ENCODE data around the gene RBM47.
"Not testable (repeated sequence)": the region's sequence is repeated elsewhere in the genome, so short reads cannot be mapped to it uniquely, and the experiment has no call there.

The RBM47 gene

DNA sequence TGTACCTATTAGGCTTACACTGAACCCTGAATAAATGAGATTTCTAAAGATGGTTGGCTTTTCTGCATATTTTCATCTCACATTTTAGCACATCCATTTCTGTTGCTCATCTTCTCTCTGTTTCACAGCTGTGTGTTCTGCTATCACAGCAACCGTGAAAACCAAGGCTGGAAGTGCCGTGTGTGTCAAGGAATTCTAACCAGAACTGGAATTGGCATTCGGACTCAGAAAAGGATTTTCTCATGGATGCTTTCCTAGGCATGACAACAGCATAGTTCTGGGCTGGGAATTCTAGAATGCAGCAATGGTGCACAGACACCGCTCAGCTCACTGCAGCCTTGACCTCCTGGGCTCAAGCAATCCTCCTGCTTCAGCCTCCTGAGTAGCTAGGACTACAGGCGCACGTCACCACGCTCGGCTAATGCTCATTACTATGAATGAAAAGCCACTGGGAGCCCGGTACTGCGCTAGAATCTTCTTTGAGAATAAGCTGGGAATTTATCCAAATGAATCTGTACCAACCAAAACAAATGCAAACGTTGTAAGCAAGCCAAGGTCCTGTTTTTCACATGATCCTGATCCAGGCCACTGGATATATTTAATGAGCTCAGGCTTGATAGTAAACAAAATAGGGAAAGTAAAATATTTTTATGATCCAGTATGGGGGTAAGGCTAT is 105.2 kb downstream of the RBM47 start:
- no peak for DNase-seq

DNA sequence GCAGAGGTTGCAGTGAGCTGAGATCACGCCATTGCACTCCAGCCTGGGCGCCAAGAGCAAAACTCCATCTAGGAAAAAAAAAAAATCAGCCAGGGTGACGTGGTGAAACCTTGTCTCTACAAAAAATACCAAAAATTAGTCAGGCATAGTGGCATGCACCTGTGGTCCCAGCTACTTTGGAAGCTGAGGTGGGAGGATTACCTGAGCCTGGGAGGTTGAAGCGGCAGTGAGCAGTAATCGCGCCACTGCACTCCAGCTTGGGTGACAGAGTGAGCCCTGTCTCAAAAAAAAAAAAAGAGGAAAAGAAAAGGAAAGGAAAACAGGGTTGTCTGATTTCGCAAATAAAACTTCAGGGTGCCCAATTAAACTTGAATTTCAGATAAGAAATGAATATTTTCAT is 106.1 kb downstream of the RBM47 start:
- DNase-seq: no peak

DNA sequence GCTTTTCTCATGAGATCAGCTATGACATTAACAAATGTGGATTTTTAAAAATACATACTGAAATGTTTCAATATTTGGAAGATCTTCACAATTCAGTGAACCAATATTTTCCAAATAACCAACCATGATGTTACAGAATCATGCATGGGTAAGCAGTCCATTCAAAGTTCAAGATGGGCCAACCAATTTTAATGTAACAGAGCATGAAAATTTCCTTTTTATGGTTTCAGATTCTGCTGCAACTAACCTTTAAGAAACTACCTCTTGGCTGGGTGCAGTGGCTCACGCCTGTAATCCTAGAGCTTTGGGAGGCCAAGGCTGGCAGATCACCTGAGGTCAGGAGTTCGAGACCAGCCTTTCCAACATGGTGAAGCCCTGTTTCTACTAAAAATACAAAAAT is 107.7 kb downstream of the RBM47 start:
- no peak for DNase-seq

DNA sequence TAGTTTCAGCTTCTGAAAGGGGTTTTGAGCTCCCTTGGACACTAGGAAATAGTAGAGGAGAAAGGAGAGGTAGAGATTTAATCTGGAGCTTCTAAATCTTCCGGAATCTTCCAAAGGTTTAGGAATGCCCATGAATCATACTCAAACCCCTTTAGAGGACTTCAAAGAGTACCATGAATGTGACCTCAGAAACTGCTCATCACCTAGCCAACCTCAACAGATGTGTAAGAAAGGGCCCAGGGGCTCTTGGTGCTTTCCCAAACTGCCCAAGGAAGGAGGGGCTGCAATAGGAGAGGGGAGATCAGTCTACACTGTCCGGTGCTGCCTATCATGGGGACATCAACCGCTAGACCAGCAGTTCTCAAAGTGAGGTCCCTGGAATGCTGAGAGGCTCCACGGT is 109.1 kb downstream of the RBM47 start:
- DNase-seq: no peak

DNA sequence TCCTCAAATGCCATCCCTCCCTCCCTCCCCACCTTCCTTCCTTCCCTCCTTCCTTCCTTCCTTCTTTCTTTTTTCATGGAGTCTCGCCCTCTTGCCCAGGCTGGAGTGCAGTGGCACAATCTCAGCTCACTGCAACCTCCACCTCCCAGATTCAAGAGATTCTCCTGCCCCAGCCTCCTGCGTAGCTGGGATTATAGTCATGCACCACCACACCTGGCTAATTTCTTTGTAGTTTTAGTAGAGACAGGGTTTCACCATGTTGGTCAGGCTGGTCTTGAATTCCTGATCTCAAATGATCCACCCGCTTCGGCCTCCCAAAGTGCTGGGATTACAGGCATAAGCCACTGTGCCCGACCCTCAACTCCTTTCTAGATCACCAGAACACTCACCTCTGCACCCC is 112.6 kb downstream of the RBM47 start:
- DNase-seq: not testable (repeated sequence)

DNA sequence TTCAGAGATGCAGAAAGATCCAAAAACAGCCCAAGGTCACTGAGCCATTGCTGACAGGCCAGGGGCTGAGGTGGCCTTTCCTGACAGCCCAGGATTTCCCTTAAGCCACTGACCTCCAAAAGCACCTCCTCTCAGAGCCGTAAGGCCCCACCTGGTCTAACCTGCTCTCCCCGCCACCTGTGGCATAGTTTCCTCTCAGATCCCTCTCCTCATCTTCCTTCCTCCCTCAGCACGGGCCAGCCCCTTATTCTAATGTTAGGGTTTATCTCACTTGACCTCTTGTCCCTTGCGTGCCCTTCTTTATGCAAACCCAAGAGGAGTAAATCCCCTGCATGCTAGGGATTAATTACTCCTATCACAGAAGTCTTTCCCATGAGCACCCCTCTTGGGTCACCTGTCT is 113.0 kb downstream of the RBM47 start:
- DNase-seq: no peak

DNA sequence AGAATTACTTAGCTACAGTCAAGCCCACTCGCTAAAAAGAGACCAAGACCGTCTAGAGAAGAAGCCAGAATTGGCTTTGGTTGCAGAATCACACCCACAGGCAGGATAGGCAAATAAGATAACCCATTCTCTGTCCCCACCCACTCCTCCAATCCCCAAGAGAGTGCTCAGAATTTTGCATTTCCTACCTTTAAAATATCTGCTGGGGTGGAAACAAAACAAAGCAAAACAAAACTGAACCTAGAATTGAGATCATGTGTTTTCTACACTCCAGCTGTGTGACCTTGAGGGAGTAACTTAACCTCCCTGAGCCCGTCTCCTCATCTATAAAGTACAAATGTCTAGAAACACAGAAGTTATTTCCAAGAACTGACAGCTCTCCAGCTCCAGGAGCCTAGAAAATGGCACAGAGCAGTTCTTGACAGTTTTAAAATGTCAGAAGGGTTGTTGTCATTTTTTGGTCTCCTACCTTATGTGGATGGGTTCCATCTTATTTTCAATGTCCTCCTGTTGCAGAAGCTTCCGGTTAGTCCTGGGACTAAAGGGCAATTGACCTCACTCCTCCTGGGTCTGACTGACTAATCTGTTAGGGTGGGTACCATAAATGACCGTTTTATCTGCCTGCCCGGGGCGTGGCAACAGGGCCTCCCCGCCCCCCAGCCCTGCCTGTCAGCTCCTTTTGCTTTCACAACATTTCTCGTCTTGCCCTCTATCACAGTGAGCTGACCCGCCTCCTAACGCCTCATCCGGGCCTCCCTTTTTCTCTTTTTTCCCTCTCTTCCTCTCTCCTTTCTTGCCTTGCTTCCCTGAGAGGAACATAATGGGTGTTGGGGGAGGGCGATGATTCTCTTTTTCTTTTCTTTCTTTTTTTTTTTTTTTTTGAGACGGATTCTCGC is 114.0 kb downstream of the RBM47 start:
- DNase-seq: no peak

DNA sequence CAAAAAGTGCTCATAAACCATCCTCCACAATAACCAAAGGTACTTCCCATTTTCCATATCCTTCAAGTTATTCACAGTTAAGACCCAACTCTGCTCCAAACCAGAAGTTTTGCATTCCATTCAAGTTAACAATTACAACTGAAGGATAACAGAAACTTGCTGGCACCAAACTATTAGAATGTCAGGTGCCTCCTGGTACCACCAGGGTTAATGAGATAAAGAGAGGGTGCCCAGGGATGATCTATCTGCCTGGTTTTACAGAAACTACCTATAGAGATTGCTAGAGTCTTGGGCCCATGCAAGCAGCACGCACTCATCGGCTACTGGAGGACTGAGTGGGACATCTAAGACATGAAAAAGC is 114.6 kb downstream of the RBM47 start:
- no peak for DNase-seq

DNA sequence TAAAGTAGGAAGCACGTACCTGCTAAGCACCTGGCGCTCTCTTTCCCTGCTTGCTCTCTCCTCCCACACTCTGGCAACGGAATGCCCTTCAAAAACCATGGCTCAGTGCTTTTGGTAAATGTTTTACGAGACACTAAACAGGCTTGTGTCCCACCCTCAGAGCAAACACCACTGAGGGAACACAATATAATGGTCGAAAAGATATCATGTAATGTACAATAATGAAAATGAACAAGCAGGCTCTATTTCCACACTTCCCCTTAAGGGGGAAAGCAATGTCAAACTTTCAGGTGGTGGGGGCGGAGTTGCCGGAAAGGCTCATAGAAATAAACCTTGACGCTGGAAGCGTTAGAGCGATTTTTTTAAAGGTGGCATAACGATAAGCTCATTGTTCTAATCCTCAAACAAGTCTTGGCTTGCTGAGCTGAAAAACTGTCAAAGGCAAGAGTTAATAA is 115.1 kb downstream of the RBM47 start:
- no peak for DNase-seq

DNA sequence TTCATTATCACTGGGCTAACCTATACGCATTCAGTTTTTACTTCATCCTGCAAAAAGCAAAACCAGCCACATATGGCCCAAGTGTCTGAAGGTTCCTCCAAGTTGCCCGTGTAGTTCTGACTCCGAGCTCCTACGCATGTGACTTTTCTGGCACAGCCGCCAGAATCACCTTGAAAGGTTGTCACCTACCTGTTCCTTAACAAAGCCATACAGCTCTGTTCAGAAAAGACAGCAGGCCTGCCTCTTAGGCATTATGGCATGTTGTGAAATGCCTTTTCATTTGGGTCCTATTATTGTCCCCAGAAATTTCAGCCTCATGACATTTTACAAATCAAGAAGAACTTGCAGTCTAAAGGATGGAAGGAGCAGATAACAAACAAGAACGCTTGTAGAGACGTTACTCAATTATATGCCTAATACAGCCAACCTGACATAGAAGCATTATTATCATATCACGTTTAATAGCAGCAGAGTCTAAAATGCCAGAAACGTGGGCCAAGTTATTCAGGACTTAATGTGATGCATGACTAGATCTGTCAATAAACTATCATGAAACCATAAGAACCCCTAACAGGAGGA is 118.5 kb downstream of the RBM47 start:
- no peak for DNase-seq

DNA sequence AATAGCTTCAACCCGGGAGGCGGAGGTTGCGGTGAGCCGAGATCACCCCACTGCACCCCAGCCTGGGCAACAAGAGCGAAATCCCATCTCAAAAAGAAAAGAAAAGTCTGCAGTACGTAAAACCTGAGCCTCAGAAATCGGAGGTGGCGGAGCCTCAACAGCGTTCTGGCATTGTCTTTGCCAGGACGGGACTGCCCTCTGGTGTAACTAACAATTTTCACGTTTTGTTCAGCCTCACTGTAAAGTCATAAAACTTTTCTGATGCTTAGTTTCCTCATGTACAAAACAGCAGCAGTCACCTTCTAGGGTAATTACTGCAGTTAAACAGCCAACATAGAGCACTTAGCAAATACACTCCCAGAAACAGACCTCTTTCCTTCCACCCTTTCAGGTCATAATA is 121.7 kb downstream of the RBM47 start:
- no peak for DNase-seq

DNA sequence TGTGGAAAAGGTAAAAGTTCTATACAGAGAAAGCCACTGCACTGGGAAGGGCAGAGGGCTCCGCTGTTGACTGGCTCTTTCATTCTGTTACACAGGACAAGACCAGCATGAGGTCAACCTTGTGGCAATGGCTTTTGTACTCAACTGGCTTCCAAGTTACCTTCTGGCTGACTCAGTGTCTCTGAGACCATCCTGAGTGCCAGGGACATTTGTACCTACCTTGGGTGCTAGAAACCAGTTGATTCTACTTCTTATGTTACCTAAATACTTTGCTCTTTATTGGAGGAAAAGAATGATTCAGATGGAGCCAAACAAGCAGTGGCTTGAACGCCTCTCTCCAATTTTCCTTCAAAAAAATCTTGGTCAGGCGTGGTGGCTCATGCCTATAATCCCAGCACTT is 123.2 kb downstream of the RBM47 start:
- DNase-seq: no peak

DNA sequence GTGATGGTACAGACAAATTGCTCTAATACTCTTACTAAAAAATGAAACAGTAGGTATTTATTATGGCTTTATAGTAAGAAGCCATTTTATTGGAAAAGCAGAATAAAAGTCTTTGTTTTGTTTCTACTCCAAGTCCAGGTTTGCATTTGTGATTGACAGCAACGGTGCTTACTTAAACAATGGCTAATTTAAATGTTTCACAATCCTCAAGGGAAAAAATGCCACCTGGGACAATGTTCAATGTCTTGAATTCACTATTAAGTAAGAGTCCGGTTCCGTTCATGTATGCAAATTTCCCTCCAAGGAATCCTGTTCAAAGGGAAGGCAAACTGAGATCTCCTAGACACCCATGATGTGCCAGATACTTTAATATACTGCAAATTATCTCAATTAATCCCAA is 123.6 kb downstream of the RBM47 start:
- no peak for DNase-seq

DNA sequence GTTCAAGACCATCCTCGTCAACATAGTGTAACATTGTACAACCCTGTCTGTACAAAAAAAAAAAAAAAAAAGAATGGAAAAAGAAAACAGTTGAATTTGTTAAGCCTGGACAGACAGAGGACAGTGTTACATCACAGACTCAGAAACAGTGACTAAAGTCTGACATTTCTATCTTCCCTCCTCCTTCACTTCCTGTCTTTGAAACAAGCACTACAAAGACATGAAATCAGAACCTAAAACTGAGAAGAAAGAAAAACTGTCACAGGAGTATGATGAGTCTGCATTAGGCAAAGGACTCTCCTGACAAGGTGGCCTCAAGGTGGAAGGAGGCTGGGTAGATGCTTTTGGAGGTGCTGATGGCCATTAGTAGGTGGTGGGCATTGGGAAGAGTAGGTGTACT is 126.7 kb downstream of the RBM47 start:
- DNase-seq: no peak

DNA sequence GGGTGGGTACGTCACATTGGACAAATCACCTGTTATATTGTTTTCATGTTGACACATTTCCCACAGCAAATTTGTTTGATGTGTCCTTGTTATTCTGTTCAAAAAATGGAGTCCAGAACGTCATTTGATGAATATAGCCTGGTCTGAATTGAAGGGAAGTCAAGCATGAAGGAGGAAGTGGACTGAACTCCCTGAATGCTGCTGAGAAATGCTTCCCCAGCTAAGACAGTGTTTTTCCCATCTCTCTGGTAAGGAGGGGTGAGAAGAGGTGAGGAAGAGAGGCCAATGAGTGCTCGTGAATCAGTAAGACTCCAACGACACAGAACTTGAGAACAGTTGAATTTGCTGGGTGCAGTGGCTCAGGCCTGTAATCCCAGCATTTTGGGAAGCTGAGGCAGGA is 127.4 kb downstream of the RBM47 start:
- DNase-seq: no peak

DNA sequence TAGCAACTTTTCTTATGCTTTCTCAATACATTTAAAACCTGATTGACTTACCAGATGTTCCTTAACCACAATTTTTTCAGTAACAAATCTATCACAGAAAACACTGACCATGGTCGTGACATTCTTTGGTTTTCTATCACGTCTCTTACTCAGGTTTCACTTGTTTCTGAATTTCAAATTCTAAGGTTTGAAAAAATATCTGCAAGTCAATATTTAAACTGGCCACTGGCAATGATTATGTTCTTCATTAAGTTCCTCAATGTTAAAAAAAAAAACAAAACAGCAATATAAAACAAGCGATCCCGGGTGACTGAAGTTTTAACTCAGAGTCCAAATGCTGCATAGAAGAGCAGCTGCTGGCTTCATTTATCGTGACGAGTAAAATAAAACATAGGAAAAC is 128.9 kb downstream of the RBM47 start:
- no peak for DNase-seq

DNA sequence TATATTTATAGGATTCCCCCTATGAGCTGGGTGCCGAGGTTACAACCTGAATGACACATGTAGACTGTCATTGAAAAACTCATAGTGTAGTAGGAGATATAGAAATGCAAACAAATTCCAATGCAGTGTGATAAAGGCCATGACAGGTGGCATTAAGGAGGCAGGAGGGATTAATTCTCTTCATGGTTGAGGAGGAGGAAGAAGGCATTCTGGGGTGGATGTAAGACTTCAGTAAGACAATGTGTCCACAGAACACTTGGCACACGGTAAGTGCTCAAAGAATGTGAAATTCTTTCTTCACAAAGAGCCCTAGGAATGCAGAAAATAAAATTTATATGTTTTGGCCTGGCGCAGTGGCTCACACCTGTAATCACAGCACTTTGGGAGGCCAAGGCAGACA is 136.5 kb downstream of the RBM47 start:
- no peak for DNase-seq

DNA sequence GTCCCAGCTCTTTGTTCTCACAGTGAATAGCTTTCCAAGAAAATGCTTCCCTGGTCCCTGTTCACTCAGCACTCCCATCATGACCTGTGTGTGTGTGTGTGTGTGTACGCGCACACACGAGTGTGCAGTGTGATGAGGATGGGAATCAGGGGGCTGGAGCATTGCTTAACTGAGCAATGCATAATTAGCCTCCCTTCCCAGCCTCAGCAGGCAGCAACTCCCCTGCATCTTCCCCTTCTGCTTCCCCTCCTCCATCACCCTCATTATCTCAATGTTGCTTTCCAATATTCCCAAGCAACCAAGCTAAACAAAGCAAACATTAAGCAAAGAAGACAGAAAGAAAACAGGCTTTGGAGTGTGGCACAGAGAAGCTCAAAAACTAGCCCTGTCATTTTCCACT is 137.0 kb downstream of the RBM47 start:
- no peak for DNase-seq

DNA sequence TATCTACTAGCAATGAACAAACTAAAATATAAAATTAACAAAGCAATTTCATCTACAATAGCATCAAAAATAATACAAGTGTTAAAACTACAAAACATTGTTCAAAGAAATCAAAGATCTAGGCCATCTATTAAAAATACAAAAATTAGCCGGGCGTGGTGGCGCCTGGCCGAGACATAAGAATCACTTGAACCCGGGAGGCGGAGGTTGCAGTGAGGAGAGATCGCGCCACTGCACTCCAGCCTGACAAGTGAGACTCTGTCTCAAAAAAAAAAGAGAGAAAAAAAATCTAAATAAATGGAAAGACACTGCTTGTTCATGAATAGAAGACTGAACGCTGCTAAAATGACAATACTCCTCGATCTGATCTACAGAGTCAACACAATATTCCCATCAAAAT is 139.2 kb downstream of the RBM47 start:
- DNase-seq: no peak

DNA sequence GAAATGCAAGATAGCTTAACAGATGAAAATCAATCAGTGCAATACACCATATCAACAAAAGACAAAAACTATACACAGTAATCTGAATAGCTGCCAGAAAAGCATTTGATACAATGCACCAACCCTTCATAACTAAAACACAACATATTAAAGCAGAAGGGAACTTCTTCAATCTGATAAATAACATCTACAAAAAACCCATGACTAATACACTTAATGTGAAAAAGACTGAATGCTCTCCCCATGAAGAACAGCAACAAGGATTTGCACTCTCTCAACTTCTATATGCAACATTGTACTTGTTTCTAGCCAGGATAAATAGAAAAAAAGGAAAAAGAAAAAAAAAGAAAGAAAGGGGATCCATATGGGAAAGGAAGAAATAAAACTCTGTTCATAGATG is 139.7 kb downstream of the RBM47 start:
- DNase-seq: no peak

DNA sequence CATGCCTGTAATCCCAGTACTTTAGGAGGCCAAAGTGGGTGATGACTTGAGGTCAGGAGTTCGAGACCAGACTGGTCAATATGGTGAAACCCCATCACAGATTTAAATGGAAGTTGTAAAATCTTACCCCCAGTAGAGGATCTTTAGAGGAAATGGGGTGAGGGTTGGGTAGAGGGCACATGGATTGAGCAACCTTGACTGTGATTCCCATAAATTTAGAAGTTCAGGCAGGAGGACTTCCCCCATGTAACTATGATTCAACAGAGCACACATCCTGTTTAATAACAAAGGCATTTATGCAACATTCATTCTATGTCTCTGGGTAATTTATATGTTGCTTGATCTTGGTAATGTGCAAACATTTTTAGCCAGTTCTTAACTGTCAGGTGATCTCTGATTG is 143.1 kb downstream of the RBM47 start:
- DNase-seq: no peak

DNA sequence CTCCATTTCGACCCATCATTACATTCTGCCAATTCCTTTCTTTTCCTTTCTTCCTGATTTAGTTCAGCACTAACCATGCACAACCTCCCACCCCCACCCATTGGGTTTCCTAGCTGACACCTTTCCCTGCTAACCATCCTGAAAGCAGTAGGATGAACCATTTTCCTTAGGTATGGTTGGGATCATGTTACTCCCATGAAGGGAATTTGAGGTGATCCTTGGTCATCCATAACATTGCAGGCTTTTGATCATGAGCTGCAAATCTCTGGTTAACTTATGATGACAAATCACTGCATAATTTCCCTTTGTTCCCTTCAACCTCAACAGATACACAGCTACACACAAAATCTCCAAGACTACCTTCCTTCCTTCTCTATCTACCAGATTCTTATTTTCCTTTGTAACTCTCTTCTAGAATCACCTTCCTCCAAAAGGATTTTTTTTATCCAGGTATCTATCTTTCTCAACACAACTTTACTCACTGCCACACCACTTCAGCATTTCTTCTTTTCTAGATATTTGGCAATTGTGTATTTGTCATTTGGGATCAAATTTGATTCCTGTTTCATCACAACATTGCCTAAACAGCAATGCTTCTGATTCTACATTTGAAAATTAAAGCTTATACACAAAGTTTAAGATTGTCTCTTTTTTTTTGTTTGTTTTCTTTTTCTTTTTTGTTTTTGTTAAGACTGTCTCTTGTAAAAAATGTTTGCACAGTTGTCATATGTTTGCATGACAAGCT is 145.1 kb downstream of the RBM47 start:
- DNase-seq: no peak

DNA sequence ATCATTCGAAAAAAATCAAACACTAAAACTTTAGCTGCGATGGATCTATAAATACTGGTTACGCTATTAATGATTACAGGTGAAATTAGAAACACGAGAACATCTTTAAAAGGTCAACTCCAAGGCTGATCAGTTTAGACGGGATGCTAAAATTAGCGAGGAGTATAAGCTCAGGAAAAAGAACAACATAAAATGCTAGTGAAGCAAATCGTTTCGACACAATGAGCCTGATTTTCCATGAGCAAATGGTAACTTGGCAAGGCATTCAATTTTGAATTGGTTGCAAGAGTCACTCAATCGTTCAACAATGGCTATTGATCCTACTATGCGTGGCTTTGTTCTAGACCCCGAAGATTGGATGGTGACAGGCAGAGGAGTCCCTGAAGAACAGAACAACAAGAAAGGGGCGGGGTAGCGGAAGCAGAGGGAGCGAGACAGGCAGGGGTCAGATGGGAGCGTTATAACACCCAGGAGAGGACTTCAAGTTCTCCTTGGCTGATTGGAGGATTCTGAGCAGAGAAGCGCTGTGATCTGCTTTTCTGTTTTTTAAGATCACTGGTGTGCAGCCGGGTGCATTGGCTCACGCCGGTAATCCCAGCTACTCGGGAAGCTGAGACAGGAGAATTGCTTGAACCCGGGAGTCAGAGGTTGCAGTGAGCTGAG is 146.5 kb downstream of the RBM47 start:
- DNase-seq: no peak

Data from T1000 (cell line).